NCI-H187 treated with DMSO at 0.1 percent for 48 hours (cell line): ENCODE data around the gene LMAN2L.

Source experiments
- DNase-seq: peaks from one replicate; lab custom pipeline; 2025; lab: John Stamatoyannopoulos, UW

LMAN2L gene, protein sequence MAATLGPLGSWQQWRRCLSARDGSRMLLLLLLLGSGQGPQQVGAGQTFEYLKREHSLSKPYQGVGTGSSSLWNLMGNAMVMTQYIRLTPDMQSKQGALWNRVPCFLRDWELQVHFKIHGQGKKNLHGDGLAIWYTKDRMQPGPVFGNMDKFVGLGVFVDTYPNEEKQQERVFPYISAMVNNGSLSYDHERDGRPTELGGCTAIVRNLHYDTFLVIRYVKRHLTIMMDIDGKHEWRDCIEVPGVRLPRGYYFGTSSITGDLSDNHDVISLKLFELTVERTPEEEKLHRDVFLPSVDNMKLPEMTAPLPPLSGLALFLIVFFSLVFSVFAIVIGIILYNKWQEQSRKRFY

DNA sequence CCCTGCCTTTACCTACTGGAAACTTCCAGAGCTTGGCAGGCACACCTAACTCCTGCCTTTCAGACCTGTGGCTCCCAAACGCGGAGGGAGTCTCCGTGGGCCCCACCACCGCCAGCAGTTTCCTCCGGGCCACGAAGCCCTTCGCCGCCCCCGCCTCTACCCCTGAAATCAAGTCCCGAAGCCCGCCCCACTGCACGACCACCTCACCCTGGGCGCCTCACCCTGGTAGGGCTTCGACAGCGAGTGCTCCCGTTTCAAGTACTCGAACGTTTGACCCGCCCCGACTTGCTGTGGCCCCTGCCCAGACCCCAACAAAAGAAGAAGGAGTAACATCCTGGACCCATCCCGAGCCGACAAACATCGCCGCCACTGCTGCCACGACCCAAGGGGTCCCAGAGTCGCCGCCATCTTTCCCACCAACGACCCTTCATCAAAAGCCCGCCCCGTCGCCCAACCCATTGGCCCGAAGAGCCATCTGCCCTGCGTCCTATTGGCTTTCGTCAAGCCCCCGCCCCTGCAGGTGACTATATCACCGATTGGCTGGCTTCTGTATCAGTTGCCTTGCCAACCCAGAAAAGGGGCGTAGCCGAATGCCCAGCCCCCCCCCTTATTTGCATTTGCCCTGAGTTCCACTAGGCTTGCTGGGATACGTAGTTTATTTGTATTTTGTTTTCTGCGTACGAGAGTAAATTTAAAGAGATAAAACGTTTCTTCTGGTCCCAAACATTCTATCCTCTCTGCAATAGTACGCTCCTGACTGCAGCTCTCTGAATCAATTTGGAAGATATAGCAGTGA, at the start of gene LMAN2L:
TSS of gene LMAN2L (minus strand) at position 432 of the 796 bp plus-strand sequence. CDS start at position 408, 24 bp downstream.
- peak; percentile 86 for DNase-seq

DNA sequence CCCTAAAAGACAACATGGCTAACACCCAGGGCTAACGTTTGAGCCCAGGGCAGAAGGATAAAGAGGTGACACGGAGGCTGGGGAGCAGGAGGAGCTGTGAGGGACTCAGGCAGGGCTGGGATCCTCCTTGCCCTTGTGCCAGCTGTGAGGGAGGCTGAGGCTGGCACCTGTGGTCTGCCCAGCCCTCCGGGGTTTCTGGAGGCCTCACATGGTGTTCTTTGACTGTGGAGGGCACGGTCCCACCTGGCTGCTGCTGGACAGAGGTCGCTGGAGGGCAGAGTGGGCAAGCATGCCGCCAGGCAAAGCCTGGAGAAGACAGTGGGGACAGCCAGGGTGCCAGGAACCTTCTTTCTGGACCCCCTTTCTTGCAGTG, 49.4 kb upstream of the LMAN2L start:
- no peak for DNase-seq

DNA sequence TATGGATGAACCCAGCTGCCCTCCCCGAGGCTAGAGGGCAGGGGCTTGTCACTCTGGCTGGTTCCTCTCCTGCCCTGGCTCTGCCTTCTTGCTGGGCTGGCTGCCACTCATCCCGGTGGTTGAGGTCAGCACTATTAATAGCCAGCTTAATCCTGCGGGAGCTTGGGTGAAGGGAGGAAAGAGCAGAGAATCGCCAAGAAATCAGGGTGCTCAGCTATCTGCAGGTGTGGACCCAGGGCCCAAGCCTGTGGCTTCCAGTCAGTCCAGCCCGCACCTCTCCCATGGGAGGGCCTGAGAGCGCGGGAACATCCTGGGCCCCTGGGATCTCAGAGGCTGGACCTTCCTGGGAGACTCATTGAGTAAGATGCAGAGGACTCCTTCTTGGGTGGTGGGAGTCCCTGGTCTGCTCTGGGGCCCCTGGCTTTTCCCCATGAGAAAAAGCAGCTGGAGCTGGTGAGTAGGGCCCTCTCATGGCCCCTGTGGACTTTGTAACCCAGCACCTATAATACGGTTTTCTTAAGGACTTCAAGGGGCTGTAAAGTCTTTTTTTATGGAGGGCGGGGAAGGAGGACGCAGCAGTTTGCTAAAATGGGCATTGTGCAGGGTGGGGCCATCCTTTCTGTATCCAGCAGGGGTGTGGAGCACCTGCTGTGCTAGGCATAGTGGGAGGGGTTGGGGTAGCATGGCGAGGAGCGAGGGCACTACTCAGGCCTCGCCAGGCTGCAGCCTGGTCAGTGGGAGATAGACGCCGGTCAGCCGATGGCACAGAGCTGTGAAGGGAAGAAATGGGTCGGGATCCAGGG, 48.8 kb upstream of the LMAN2L start:
- peak; percentile 36 for DNase-seq

DNA sequence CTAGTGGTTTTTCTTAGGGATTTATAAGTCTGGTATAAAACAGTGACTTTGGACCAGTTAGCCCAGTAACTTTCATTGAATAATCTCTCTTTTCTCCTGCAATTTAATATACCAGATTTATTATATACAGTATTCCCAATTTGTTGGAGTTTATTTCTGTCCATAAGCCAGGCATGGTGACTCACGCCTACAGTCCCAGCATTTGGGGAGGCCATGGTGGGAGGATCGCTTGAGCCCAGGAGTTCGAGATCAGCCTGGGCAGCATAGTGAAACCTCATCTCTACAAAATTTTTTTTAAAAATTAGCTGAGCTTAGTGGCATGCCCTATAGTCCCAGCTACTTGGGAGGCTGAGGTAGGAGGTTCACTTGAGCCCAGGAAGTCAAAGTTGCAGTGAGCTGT, 47.5 kb upstream of the LMAN2L start:
- no peak for DNase-seq

DNA sequence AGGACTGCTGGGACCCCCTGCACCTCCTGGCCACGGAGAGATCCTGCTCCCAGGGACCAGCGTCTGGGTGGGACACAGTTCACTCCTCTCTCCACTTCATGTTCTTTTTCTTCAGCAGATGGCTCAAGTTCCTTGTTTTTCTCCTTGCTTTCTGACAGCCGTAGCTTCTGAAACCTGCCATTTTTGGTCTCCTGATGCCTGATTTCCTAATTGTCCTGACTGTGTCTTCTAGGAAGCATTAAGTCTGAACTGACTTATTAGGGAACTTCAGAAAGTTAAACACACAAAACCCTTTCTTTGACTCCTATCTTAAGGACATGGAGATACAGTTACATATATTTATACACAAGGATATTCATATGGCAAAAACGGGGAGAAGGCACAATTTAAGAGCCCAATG, 43.5 kb upstream of the LMAN2L start:
- DNase-seq: no peak

DNA sequence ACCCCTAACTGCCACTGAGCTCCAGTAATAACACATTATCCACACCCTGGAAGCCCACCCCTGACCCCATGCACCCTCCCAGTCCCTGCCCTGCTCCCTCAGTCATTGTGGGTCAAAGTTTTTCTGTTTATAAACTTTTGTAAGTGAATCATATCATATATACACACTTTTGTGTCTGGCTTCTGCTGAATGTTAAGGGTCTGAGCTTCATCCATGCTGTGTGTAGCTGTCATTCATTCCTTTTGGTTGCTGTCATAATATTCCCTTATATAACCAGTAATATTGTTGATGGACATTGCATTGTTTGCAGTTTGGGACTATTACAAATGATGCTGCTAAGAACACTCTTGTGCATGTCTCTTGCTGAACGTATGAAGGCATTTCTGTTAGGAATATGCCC, 35.3 kb upstream of the LMAN2L start:
- no peak for DNase-seq

DNA sequence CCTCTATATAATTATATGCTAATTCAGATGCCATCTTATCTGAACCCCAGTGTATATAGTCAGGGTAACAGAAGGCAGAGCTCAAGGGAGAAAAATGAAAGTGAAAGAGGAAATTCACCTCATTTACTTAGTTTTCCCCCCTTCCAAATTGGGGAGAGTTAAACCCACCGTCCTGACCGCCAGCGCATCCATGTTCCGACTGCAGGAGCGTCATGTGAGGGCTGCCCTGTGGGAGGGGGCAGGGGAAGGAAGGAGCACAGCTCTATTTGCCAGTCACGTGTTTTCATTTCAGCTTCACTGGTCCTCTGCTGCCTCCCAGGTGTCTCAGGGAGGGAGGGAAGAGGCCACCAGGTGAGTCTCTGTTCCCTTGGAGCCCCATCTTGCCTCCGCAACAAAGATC, 34.1 kb upstream of the LMAN2L start:
- DNase-seq: peak; percentile 43

DNA sequence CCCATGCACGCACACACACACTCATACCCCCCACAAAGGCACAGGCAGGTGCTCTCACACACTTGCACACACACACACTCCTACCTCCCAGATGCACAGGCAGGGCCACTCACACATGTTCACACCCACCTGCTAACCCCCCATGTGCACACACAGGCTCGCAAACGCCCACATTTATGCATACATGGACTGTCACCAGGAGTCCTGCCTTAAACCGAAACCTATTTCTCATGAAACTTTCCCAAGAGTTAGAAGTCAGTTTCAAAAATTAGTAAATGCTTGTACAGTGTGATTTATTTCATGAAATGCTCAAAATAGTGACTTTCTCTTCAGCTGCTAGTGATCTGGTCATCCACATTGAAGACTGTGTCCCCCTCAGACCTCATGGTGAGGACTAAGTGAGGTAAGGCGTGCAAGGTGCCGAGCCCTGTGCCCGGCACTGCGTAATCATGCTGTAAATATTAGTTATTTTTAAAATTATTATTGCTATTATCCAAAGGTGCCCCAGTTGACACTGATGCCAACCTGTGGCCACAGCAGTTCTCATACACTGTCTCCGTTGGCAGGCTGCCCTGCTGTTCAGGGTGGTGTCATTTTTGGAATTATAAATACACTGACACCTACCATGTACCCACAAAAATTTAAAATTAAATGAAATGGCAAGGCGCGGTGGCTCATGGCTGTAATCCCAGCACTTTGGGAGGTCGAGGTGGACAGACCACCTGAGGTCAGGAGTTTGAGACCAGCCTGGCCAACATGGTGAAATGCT, 33.2 kb upstream of the LMAN2L start:
- no peak for DNase-seq

DNA sequence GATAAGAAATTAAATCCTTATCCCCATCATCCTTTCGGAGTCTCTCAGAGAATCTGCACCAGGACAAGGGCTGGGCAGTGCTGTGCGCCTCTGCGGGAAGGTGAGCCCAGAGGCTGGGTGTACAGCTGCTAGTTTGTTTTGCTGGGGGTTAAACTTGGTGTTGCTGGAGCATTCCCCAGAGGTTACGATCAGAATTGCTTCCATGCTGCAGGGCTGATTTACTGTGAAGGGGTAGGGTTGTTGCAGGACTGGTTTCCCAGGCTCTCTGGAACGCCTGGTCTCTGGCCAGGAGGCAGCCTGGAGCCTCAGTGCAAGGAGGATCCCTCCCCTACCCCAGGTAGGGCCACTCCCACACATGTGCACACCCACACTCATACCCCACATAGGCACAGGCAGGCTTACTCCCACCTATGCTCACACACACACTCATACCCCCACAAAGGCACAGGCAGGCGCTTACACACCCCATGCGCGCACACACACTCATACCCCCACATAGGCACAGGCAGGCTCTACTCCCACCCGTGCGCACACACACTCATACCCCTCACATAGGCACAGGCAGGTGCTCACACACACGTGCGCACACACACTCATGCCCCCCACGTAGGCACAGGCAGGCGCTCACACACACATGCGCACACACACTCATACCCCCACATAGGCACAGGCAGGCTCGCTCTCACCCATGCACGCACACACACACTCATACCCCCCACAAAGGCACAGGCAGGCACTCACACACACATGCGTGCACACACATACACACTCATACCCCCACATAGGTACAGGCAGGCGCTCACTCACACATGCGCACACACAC, 32.1 kb upstream of the LMAN2L start:
- DNase-seq: no peak

DNA sequence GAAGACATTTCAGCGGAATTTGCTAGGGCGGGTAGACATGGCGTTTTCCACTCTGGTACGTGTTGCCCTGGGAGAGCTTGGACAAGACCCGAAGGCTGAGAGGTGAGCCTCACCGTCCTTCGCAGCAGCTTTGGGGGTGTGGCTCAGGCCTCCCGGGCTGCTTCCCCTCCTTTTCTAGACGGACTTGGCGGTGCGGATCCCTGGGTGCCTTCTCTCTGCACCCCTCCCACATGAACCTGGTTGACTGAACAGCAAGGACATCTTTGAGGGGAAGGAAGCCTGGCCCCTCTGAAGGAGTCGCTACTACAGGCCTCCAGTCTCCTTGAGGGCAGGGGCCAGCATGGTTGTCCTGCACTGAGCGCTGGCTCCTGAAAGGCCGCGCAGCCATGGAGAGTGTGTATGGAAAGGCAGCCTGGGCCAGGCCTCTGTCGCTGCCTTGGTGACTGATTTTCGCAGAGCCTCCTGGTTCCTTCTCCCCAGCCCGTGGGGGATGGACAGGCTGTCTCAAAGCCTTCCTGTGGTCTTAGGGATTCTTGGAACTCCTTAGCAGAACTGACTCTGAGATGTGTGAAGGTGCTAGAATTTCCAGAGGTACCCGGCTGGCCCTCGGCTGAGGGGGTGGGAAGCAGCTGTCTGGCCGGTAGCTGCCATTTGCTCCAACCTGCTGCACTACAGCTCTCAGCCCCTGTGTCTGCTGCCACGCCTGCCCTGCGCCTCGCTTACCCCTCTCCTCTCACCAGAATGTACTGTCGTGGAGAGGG, 30.8 kb upstream of the LMAN2L start:
- no peak for DNase-seq

DNA sequence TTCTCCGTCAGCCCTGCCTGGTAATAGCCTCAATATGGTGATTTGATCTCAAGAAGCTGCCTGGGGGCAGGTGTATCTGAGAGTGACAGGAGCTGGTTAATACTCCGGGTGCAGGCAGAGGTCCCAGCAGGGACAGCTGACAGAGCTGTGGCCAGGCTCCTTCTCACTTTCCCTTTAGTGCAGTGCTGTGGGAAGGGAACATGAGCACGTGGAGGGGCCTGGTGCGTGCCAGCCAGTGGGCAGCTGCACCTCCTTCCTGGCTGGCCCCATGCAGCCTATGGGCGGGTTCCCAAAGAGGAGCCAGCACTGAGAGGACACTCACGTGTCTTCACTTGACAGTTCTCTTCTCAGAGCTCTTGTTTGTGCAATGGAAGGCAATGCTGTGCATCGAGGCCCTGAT, 29.9 kb upstream of the LMAN2L start:
- no peak for DNase-seq

DNA sequence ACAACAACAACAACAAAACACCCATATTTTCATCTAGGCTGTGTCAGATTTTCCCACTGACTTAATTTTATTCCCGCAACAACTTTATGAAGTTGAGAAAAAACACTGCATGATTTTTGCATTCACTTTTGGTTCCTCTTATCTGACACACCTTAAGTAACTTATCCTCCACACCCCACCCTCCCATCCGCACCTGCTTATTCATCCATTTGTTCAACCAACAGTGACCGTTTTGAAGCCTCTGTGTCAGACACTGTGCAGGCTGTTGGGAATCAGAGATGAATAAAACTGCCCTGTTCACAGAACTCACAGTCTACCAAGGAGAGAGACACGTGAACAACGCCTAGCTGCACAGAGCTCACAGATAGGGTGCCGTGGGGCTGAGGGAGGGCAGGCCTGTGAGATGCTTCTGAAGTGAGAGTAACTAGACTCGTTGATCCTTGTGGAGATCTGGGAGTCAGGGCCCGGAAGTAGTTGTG, 28.3 kb upstream of the LMAN2L start:
- DNase-seq: no peak

DNA sequence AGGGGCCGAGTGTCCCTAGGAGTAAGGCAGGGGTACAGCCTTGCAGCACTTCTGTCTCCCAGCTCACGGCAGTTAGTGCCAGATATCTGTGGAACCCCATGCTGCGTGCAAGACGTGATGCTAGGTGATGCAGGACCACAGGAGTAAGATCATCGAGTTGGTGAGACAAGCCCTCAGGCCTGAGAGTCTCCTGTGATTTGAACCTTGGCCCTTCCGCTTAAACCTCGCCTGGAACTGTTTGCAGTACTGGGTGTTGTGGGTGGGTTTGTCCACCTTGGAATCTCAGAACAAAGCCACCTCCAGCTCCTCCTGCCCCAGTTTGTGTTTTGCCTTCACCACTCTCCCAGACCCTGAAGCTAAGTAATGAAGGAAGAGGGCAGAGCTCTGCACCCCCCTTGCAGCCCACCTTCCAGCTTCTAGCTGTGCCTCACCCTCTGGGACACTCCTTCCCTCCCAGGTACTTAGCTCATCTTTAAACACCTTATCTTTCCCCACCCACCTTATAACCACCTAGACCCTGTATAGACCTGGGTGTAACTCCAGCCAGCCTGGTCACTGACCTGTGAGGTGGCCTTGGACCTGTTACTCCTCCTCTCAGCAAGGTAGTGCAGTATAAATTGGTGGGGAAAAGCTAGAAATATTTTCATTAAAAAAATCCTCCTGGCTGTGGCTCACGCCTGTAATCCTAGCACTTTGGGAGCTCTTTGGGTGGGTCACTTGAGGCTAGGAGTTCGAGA, 27.4 kb upstream of the LMAN2L start:
- no peak for DNase-seq

DNA sequence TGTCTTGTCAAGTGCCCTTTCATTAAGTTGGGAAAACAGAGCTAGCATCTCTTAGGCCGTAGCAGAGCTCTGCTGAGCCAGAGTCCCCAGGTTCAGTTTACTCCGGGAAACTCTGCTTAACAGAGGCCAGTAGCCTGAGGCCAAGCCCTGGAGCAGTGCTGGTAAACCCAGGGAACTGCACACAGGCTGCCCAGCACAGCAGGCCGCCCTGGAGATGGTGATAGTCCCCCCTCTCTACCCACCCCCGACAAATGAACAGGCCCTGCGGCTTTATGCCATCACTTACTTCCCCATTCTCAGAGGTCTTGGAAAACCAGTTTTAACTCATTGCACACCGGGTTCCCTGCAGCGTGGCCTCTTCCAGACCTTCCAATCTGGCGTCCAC, 24.4 kb upstream of the LMAN2L start:
- no peak for DNase-seq

DNA sequence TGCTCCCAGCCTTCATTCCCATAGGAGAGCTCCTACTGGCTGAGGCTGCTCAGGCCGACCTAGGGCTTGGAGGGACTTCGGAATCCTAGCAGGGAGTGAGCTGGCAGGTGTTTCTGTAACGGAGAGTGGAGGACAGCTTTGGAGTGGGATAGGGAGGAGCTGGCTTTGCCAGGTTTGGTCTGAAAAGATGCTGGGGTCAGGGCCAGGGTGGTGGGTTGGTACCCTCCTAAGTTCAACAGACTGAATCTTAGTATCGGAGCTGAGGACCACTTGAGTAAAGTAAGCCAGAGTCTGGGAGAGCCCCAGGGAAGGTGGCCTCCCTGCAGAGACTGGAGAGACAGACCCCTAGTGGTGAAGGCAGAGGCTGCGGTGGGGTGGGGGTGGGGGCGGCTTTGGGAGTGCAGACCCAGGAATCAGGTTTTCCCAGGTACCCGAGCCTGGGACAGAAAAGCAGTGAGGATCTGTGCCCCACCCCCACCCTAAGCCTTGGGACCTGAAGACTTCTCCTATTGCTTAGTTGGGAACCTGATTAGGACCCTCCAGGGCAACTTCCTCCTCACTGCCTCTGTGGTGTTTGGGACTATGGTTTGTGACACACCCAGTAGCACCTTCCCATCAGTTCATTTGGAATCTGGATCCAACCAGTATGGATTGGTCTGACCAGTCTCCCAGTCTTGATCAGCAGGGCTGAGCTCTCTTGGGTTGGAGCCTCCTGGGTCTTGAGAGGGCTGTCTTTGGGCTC, 23.8 kb upstream of the LMAN2L start:
- no peak for DNase-seq

DNA sequence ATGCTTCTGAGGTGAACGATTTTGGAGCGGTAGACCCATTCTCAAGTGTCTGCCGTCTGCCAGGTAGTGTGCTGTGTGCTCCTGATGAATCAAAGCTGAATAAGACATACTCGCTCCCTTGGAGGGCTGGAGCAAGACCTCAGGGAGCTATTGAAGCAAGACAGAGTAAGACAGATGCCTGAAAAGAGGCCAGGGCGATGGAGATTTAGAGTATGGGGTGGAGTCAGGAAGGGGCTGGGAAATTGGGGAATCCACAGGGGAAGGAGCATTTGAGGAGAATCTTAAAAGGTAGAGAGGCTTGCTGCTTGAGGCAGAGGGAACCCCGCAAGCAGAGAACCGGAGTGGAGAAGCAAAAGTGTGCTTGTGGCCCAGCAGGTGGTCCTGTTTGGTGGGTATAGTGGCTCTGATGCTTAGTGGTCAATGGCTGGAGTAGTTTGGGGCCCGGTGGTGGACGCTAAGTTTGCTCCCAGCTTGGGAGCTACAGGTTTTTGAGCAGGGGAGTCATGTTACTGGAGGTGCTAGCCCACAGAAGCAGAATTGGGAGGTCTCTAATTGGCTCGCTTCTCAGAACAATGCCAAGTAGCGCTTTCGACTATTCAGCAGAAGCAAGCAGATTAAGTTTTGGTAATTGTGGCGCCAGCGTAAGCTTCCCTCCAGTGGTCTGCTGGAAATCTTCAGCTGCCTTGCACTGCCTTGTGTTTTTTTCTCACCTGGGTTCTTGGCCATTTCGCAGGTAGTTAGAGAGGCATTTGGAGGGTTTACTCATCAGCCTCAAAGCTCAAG, 22.9 kb upstream of the LMAN2L start:
- no peak for DNase-seq

DNA sequence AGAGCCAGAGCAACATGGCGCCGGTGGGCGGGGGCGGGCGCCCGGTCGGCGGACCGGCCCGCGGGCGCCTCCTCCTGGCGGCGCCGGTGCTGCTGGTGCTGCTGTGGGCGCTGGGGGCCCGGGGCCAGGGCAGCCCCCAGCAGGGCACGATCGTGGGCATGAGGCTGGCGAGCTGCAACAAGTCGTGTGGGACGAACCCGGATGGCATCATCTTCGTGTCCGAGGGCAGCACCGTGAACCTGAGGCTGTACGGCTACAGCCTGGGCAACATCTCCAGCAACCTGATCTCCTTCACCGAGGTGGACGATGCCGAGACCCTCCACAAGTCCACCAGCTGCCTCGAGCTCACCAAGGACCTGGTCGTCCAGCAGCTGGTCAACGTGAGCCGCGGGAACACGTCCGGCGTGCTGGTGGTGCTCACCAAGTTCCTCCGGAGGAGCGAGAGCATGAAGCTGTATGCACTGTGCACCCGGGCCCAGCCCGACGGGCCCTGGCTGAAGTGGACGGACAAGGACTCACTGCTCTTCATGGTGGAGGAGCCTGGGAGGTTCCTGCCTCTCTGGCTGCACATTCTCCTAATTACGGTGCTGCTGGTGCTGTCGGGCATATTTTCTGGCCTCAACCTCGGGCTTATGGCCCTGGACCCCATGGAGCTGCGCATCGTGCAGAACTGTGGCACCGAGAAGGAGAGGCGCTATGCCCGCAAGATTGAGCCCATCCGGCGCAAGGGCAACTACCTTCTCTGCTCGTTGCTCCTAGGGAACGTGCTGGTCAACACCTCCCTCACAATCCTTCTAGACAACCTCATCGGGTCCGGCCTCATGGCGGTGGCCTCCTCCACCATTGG, 21.3 kb upstream of the LMAN2L start:
- DNase-seq: no peak
